GM21717 (cell line): ENCODE measurements around the gene PXMP4.
A peak's percentile ranks its signal among the peaks of the same experiment; 100 is the strongest.

Source experiments
- ATAC-seq: cut with Tn5 transposase; IDR thresholded peaks from one replicate; pipeline ENCODE4 v1.9.1; 2021; ENCODE audit warnings: mild to moderate bottlenecking, moderate library complexity; ENCODE audit not compliant: unreplicated experiment

PXMP4 gene

DNA sequence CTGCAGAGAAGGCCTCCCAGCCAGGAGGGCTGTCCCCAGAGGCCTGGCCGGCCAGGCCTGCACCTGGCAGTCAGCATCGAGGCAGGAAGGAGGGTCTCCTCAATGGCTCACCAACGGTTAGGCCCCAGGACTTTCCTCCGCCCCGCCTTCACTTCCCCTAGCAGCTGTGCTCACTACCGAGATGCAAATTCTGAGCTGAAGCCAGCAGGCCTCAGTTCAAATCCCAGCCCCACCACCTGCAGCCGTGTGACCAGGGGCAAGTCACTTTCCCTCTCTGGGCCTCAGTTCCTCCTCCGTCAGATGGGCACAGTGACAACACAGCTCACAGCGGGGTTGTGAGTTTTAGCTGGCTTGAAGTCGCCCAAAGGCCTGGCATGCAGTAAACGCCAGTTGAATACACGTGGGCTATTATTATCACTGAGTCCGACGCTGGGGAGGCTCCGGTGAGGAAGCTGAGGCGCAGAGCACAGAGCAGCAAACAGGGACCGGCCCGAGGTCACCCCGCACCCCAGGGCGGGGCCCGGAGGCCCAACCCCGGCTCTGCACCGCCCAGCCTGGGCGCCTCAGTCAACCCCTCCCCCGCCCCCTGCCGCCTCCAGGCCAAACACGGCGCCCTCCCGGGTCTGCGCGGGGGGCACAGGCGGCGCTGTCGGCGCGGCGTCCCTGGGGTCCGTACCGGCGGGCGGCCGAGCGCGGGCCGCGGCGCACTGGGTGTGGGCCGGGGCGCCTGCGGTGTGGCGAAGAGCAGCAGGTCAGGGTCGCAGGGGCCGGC lies 34.6 kb downstream of the PXMP4 start:
- peak; percentile 34 for ATAC-seq

DNA sequence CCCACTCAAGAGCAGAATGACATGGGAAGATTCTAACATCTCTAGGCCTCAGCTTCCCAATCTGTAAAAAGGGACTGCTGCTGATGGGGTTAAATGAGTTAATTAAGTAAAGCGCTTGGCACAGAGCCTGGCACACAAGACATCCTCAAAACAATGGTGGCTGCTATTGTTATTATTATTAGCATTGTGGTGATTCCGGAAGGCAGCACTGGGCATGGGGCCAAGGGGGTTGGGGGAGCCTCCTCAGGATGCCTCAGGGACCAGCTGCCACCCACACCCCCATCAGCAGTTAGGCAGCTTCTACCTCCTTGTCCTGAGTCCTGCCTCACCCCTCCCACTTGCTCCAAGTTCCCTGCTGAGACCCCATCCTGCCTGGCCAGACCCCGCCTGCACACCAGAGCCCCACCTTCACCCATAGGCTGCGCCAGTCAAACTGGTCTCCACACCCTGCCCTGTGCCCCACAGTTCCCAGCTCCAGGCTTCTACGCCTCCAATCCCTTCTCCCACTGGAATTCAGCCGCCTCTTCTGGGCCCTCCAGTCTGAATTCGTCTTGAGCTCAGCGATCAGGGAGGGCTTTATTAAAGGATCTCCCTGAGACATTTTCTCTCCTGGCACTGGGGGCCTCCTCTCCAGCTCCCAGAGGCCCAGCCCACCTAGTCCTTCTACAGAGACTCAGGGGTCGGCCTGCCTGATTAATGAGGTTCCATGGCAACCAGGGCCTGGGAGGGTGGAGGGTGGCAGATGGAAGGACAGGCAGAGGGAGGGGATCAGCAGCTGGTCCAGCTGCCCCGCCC lies 35.4 kb downstream of the PXMP4 start:
- ATAC-seq = no peak

DNA sequence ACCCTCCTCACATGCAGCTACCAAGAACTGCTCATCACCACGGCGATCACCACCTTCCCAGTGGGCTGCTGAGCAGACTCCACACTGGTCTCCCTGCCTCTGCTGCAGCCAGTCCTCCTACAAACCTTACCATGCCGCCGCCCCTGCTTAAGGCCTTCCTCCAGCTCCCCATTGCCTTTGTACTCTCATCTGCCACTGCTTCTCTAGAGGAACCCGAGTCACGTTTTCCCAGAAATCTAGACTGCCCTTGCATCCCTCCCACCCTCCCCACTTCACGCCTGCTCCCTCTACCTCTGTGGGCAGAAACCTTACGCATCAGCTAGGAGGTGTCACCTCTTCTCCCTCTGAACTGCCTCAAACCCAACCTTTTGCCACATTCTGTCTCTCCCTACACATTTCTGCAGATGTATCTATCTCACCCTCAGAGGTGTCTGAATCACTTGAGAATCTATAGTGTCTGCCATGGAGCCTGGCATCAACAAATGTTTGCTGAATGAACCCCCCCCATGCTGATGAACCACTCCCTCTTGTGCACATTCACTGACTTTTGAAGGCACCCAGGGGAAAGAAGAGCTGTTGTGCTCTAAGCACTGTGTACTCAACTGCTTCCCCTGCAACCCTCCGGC lies 38.3 kb downstream of the PXMP4 start:
- no peak for ATAC-seq

DNA sequence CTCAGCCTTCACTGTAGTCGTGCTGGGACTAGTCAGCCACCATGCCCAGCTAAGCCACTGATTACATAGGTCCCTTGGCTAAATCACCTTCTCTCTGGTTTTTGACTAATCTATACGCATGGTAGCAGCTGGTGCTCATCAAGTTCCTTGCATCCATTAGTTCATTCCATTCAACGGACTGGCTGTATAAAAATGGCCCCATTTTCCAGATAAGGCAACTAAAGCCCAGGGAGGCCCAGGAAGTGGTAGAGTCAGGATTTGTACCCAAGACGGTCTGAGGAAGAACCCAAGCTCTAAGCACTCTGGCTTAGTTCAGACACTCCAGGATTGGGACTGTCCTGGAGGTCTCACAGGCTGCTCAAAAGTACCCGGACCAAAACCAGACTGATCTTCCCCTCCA lies 38.8 kb downstream of the PXMP4 start:
- ATAC-seq = no peak

DNA sequence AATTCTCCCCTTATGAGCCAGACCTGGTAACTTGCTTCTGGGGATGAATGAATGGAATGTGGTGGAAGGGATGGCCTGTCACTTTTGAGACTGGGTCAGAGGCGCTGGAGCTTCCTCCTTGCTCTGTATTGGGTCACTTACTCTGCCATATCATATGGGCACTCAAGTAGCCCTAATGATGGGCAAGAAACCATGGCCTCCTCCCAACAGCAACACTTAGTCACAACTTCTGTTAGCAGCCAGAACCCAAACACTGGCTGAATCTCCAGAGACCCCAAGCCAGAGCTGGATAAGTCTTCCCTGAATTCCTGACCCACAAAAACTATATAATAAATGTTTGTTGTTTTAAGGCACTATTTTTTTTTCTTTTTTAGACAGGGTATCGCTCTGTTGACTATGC lies 39.4 kb downstream of the PXMP4 start:
- no peak for ATAC-seq

DNA sequence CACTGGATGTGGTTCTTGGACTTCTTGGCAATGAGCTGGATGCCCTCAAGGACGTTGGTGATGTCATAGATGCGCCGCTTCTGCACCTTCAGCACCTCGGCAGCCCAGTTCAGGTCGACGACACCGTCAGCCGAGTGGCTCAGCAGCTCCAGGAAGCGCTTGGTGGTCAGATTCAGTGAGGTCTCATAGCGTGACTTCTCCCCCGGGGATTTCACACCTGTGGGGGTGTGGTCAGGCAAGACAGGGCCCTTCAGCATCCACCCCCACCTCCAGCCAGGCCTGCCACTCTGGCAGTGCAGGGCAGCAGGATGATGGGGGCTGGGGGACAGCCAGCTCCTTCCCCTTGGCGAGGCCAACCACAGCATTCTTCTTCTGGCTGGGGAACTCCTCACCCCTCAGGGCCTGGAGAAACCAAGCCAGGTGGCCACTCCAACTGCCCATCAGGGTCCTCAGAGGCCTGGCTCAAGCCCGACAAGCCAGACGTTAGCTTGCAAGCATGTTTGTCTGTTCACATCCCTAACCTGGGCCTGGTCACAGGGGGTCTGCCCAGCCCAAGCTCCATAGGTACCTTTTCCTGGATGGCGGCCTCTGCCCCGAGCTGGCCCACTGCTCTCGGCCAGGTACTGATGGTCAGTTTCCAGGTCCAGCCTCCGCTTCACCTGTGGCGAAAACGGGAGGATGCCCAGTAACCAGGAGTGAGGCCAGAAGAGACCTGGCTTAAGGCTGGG lies 40.2 kb downstream of the PXMP4 start:
- ATAC-seq = no peak

DNA sequence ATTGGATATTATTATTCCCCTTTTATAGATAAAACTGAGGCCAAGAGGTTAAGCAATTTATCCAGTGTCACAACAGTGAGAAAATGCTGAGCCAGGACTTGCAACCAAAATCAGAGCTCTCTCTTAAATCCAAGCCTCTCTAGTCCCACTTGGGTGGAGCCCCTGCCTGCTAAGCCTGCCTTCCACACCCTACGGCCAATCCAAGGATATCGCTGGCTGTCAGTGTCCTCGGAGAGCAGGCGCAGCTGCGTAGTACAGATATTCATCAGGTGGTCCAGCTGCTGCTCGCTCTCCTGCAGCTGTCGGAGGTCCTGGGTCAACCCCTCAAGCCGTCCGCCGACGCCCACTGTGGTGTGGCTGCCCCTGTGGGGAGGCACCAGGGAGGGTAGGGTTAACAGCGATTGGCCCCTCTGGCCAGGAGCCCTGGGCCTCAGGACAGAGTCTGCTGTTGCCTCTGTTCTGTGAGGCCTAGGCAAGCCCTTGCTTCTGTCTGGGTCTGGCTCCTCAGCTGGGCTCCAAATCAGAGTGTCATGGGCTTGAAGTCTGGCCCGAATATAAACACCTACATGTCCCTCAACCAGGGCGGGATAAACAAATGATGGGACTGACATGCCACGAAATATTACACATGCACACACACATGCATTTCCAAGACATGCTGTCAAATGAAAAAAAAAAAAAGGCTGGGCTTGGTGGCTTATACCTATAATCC lies 42.0 kb downstream of the PXMP4 start:
- no peak for ATAC-seq

DNA sequence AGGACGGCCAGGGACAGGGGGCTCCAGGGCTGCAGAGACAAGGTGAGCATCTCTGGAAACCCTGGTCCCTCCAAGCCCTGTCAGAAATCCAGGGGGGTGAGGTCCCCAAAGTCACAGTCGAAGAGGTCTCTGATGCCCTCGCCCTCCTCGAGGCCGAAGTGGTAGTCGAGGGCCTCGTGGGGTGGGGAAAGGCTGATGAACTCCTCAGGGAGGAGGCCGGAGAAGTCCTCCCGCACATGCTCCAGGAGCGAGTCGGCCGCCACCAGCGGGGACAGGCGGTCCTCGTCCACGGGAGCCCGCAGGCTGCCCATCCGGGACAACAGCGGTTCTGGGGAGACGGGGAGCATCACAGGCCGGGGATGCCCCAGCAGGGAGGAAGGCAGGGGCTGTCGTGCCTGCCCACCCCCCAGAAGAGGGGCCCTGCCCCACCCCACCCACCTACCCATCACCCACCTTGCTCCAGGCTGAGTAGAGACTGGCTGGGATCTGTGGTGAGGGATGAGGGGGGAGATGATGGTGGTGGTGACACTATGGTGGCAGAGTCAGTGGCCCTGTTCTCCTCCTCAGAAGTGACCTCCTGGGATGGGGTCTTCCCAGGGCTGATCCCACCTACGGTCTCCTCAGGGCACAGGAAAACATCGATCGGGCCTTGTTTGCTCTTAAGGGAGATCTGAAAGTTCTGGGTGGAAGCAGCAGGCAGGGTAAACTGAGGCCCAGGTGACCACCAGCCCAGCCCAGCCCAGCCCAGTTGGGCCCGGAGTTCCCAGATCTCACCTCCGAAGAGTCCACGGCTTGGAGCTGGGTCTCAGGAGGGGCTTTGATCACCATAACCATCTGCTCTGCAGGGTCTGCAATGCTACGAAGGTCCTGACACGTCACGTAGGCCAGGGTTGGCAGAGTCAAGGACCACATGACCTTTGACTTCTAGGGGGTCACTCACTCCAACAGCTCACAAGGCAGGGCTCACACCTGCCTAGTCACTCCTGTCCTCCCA lies 43.2 kb downstream of the PXMP4 start:
- ATAC-seq = no peak

DNA sequence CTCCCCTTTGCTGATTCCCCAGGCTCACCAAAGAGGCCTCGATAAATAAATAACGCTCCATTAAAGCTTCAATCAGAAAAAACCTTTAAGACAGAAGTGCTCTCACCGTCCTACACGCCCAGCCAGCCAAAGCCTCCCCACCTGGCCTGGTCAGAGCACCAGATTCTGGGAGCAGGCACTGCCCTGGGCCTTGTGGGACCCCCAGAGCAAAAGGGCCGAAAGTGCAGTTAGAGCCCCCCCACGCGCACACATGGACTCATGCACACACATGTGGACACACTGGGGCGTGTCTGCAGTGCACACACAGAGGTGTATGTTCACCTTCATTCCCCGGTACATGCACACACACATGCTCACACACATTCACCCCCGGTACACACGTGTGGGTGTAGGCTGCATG lies 44.0 kb downstream of the PXMP4 start:
- ATAC-seq = no peak

DNA sequence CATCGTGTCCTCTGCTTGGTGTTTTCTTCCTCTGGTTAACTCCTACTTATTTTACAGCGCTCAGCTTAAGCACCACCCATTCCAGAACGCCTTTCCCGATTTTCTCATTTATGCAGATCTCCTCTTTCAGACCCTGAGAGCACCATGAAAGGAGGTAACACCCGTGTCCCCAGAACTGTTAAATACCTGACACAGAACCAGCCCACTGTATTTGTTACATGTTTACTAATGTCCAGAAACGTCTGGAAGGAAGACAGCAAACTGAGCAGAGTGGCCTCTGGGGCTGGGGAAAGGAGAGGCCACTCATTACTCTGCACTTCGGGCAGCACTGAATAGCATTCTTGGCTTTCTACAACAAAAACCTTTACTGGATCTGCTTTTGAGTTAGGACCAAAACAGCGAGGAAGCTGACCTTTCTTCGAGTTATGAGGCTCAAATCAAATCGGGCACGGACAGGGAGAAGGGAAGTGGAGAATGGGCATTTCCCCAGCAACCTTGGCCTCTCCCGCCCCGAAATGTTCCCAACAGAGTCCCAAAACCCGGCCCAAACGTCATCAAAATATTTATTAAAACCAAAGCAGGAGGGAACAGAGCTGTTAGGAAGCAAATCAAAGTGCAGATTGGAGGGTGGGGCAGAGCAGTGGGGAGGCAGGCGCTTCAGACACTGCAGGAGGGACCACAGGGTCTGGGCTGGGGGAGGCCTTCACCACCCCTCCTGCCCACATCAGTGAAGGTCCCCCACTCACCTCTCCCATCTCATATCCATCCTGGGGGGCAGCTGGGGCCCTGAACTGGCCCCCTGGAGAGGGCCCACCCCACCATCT lies 44.8 kb downstream of the PXMP4 start:
- ATAC-seq = no peak

DNA sequence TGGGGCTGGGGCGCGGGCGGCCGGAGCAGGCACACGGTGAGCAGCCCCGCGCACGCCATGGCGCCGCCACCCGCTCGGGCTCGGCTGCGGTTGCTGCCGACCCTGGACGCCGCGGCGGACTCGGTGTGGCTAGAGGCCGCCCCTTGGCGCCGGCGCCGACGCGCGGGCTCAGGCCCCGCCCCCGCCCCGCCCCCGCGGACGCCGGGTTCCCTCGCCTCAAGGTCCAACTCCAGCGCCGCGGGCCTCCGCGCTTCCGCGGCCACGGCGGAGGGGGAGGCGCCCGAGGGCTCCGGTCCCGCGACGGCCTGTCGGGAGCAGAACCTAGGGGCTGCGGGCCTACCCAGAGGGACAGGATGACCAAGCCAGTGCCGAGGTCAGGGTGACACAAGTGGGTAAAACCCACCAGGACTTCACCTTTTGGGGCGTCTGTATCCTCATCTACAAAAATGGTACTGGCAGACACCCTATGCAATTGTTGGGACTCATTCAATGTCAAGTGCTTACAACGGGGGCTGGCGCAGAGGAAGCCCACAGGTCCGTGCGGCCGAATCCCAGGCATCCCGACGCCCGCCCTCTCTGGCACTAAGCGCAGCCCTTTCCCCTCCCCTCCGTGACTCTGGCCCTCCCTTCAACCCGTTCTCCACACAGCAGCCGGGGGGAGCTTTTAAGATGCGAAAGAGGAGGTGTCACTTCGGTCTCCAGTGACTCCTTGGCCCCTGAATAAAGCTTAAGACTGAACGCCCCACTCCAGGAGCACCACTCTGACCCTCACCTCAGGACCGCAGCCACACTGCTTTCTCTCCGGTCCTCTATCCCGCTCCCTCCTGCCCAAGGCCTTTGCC lies 45.6 kb downstream of the PXMP4 start, which contains the start of gene NECAB3:
NECAB3 (minus strand) TSS at position 135 of the 842 bp plus-strand sequence; CDS start at position 59, 76 bp downstream.
- ATAC-seq = peak; percentile 43

DNA sequence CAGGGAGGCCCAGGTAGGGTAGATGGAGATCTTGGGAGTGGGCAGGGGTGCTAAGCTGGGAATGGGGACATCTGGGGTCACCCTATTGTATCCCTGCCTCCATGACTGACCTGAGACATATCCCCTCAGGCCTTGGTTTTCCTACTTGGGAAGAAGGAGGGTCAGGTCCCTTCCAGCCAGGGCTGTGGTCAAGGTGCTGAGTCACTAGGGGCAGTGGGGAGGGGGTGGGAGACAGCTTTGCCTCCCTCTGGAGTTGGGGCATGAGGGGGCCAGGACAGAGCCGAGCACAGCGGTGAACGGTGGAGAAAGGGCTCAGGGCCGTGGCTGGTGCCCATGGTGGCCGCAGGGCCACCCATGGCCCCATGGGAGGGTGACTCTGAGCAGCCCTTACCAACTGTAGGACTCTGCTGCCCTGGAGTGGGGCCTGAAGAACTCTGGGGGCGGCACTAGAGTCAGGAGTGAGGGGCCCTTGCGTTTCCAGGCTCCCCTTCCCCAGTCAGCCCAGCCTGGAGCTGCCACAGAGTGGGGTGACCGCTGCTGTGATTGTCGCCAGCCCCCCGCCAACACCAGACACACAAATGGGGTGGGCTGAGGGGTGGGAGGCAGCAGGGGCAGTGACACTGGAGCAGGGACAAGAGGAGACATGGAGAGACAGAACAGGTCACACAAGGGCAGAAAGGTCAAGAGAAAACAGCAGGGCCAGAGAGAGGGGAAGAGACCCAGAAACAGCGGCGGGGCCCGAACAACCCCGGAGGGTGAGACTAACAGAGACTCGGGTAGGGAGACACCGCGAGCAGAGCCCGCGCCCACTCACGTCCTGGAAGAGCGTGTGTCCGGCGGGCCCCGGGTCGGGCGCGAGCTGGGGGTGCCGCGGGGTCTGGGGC lies 46.5 kb downstream of the PXMP4 start:
- peak; percentile 22 for ATAC-seq

DNA sequence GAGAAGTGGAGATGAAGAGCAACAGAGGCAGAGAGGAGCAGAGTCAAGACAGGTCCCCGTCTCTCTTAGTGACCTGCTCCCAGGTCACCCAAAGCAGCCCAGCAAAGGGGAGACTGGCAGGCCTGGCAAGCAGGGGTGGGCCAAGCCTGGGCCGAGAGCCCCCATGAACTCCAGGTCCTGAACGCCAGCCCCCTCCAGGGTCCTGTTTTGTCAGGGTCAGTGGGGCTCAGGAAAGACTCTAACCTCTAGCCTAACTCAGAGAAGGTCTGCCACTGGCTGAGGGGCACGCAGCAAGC lies 47.0 kb downstream of the PXMP4 start:
- ATAC-seq = no peak

DNA sequence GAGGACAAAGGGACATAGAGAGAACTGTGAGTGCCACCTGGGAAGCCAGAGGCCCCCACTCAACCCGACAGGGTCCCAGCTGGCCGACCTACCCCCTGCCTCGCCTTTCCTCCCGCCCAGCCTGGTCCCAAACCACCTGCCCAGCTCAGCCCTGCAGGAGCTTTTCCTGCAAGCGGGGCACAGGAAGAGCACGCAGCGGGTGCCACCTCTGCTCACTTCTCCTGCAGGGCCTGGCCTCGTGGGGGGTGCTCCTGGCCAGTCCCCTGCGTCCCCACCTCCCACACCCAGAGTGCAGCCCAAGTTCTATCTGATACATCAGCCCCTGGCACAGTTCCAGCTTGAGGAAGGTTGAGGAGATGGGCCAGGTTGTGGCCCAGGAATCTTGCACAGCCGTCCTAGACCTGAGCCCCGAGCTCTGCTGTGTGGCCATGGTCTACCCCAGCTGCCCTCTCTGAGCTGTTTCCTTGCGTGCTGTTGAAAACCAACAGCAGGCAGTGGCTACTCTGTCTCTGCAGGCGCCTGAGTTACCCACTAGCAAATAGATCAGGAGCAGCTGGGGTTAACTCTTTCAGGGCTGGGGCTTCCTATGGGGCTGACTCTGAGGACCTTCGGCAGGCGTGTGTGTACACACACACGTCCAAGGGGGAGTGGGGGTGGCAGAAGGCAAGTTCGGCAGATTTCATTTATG lies 47.5 kb downstream of the PXMP4 start:
- ATAC-seq = no peak

DNA sequence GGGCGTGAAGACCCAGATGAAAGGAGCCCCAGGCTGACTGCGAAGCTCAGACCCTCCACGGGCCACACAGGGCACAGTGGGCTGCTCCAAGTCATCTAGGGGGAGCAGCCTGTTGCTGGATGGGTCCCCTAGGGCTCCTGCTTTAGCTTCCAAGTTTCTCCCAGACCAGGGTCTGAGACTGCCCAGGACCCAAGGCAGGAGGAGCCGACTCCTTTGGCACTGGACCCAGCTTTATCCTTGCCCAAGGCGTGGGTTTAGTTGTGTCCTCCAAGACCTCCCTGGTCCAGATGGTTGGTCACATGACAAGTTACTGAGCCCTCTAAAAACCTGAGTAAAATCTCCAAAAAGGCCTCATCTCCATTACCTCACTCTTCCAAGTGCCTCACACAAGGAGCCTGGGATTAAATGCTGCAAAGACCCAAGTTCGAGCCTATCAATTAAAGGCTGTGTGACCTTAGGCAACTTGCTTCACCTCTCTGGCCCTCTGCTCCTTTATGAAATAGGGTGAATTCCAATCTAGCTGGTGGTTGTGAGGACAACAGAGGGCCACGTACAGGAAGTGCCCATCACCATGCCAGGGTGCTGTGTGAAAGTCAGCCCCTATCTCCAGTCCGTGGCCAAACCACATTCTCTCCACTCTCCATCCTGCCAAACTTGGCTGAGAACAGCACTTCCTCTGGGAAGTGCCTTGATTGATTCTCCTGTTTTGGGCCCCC lies 48.4 kb downstream of the PXMP4 start:
- no peak for ATAC-seq
